GM18498 (cell line): ENCODE results near the gene EPS8.

ENCODE experiments used
- ATAC-seq: cut with Tn5 transposase; IDR thresholded peaks from one replicate; pipeline ENCODE4 v1.9.1; 2021; ENCODE audit warnings: mild to moderate bottlenecking, moderate library complexity; ENCODE audit not compliant: unreplicated experiment

The EPS8 gene

GRCh38 chr12:15789220-15790171 lies at the start of gene EPS8:
EPS8 (minus strand) TSS chr12:15789388; CDS start chr12:15682951, 106,437 bp downstream.
- peak; percentile 92 for ATAC-seq

DNA sequence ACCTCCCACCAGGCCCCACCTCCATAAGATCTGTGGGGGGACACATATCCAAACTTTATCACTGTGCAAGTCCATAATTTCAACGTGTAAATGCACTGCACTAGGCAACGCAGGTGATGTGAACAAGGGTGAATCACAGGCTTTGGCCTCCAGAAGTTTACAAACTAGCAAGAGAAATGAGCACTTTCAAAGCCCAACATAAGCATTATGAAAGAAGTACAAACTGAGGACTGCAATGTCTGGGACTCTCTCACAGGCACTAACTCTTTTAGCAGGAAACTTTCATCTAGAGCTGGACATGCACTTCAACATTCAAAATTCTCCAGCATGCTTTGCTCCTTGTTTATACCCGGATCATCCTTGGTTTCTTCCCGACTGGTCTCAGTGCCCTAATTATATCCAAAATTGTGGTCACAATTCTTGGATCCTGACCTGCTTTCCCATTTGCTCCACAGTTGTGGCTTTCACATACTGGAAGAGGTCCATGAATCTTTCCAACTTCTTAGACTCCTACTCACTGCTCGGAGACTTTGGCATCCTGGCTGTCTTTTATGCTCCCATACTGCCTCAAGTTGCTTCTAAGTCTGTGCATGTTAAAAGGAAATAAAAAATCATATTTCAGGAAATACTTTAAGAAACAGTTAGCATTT lies 48.1 kb upstream of the EPS8 start:
- ATAC-seq = no peak

- ATAC-seq = no peak
Measured at GRCh38 chr12:15834575-15834974, 45.4 kb upstream of the EPS8 start.

GRCh38 chr12:15831315-15831978 lies 42.3 kb upstream of the EPS8 start:
- ATAC-seq = no peak

DNA sequence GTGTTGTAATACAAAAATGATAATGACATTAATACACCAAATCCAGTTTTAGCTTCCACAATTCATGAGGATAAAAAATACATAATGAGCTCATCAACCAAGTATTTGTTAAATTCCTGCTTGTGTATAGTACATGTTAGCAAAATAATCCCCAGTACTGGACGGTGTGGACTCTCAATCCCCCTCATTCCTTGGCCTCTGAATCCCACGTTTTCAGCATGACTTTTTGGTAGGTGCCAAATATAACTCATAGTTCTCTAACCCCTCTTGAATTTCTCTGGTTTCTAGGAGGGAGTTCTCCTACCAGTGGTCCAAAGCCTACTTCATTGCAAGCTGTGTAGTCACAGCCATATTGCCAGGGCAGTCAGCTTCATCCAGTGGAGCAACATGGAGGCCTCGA lies 41.4 kb upstream of the EPS8 start:
- ATAC-seq = no peak

DNA sequence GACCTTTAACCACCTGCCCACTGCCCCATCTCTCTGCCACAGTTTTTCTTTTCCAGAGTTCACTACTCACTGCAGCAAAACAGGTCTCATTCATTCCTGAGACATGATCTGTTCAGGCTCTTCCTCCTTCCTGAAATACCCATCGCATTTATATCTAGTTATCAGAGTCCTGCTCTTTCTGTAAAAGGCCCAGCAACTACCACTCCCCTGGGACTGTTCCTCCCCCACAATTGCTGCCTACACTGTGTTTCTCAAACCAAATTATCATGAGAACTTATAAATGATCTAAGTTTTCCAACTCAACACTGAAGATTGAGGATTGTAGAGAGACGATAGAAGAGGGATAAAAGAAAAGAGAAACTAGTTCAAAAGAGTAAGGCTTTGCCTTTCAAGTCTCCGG lies 40.8 kb upstream of the EPS8 start:
- no peak for ATAC-seq

- no peak for ATAC-seq
Measured at GRCh38 chr12:15829255-15829654, 40.1 kb upstream of the EPS8 start.

DNA sequence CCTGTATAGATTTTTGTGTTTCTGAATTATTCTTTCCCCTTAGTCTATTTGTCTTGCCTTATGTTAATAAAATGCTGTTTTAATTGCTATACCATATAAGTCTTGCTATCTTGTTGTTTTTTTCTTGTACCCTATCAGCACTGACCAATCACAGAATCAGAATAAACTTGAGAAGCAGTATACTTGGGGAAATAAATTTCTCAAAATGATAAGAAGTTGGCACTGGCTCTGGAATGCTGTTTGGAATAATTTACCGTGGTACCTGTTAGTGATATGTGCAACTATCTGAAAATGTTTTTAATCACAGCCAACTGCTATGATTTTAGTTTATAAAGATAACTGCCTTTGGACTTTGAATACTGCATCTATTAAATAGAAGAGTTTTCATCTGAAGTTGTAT lies 37.9 kb upstream of the EPS8 start:
- no peak for ATAC-seq

GRCh38 chr12:15824516-15824915 lies 35.3 kb upstream of the EPS8 start:
- ATAC-seq = no peak

- ATAC-seq = no peak
Measured at GRCh38 chr12:15823360-15824128, 34.4 kb upstream of the EPS8 start.

DNA sequence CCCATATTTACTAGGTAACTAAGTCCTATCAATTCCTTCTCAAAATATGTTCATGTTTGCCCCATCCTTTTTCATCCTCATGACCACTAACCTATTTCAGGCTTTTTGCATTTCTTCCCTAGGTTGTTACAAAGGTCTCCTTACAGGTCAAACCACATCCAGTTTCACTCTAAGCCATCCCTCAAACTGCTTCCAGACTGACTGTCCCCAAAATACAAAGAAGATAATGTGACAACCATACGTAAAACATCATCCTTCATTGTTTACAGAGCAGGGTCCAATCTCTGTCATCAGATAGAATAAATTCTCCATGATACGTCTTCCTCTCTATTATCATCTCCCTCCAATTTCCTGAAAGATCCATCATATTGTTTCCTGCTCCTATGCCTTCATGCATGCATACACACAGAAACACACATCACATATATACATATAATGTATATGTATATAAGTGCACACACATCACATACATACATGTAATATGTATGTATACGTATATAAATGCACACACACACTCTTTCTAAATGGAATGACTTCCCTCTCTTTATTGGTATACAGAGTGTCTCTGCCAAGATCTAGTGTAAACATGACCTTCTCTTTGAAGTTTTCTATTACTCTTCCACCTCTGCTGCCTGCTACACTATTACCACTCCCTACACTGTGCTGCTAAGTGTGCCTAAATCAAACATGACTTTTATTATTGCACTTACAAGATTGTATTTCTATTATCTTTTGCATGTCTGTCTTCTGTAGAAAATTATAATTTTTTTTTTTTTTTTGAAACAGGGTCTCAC lies 30.7 kb upstream of the EPS8 start:
- ATAC-seq = no peak

GRCh38 chr12:15818418-15818817 lies 29.2 kb upstream of the EPS8 start:
- ATAC-seq = no peak

DNA sequence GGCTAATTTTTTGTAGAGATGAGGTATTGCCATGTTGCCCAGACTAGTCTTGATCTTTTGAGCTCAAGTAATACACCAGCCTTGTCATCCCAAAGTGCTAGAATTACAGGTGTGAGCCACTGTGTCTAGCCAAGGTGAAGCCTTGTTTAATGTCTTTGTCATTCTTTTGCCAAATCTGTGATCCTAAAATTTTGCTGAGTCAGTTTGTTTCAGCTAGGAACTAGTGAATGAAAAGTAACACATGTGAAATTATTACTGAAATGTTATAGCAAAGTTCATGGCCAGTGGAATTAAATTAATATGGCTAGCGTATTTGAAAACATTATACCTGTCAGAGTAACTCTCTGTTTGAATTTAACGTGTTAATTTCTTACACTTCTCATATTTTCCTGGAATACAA lies 26.5 kb upstream of the EPS8 start:
- no peak for ATAC-seq

GRCh38 chr12:15811214-15812127 lies 22.3 kb upstream of the EPS8 start:
- no peak for ATAC-seq

DNA sequence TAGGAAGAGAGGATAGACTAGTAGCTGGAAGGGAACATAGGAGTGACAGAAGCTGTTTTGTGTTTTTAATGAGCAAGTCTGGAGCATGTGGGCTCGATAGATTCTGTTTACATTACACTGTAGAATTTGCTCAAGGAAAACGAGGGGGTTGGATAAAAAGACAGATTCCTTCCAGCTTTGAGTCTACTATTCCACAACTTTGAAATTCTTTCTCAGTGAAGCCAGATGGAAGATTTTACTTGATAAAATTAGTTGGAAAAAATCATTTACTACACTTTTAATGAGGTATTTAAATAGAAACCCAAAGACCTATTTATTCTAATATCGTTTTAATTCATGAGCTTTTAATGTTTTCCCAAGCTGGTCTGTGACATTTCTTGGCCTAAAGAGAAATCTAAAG lies 19.5 kb upstream of the EPS8 start:
- ATAC-seq = no peak

DNA sequence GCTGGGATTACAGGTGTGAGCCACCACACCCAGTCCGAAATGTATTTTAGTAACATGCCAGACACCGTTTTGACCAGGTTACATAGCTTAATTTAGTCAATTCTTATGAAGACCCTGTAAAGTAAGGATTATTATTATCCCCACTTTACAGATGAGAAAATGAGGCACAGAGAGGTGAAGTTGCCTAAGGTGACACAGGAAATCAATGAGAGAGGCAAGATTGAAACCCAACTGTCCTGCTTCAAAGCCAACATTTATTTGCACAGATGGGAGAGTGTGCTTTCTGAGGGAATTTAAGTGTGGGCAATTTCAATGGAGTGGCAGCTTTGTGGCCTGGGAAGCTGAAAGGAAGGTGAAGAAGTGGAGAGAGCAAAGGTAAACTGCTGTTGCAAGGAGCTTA lies 19.1 kb upstream of the EPS8 start:
- ATAC-seq = no peak

DNA sequence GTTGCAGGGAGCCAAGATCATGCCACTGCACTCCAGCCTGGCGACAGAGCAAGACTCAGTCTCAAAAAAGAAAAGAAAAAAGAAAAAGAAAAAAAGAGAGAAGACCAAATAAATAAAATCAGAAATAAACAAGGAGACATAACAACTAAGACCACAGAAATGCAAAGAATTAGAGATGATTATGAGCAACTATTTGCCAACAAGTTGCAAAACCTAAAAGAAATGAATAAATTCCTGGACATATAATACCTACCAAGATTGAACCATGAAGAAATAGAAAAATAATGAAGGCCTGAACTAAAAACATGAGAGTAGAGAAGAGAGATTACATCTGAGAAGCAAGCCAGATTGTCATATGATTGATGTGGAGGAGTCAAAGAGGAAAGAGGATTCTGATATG lies 17.6 kb upstream of the EPS8 start:
- ATAC-seq = no peak

DNA sequence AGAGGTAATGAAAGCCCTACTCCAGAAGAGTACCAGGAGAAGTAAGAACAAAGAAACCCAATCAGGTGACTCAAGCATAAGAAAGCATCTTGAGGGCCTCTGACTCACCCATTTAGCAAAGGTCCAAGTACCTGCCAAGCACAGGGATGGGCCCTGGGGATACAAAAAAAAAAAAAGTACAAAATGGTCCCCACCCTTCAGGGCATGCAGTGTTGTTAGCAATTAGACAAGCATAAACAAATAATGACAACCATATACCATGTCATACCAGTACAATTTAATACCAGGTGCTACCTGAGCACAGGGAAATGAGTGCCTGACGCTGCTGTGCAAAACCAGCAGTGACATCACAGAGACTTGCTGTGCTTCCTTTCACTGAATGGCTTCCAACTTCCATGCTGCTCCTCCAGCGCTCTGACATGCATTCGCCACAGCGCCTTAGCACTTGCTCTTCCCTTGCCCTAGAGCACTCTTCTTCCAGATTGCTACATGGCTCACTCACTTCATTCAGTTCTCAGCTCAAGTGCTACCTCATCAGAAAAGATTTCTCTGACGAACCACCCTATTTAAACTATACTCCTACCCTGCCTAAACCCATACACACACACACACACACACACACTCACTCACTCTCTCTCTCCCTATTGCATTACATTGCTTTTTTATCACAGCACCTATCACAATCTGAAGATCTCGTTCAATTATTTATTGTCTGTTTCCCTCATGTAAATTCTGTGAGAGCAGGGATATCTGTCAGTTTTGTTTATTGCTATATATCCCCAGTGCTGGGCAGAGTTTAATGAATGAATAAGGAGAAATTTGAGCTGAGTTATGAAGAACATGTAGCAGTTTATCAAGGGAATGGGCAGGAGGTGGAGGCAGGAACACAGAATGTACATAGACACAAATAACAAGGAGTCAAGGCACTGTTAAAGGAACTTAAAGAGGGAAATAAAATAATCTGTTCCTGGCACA lies 12.9 kb upstream of the EPS8 start:
- no peak for ATAC-seq
